HL-60 (cell line): ENCODE results near the gene BTBD2.

Experiments
- DNase-seq, 2 experiments: peaks; one replicate each; pipeline ENCODE4 v3.0.0-alpha.2; 2010 to 2020; ENCODE audit warnings: low read depth in 1 of 2, low spot score in 1 of 2
- H3K27ac ChIP-seq: fragments of 250-450 bp; sonication (Bioruptor Pico); replicated peaks from 2 replicates; pipeline ENCODE4 v1.5.1; 2020; ENCODE audit warnings: mild to moderate bottlenecking, moderate library complexity
- H3K27me3 ChIP-seq: fragments of 250-450 bp; sonication (Bioruptor Pico); 2 replicates; pipeline ENCODE4 v1.5.1; 2021; ENCODE audit warnings: mild to moderate bottlenecking, moderate library complexity; ENCODE audit not compliant: insufficient read depth, poor library complexity, severe bottlenecking
- H3K4me3 ChIP-seq: replicated peaks from 2 replicates; pipeline ENCODE4 v1.5.1; 2011; ENCODE audit warnings: mild to moderate bottlenecking, control low read depth, low read length; ENCODE audit not compliant: insufficient read depth
- CTCF ChIP-seq: IDR thresholded peaks from one replicate; pipeline ENCODE4 v1.5.1; 2011; ENCODE audit warnings: low read length, control low read depth, inconsistent platforms; ENCODE audit not compliant: insufficient read depth
- GABPA ChIP-seq: IDR thresholded peaks from 2 replicates; pipeline ENCODE4 v1.6.1; 2012; ENCODE audit warnings: low read depth
- POLR2AphosphoS5 ChIP-seq: IDR thresholded peaks from 2 replicates; pipeline ENCODE4 v1.6.1; 2012; ENCODE audit warnings: low read depth
- REST ChIP-seq: IDR thresholded peaks from 2 replicates; pipeline ENCODE4 v1.6.1; 2012; ENCODE audit warnings: low read depth; ENCODE audit not compliant: insufficient replicate concordance
- SPI1 ChIP-seq: IDR thresholded peaks from 2 replicates; pipeline ENCODE4 v1.6.1; 2012; ENCODE audit warnings: low read depth, mild to moderate bottlenecking, borderline replicate concordance

BTBD2 gene

GRCh38 chr19:1968279-1969175 is 47.0 kb downstream of the BTBD2 start:
- DNase-seq, result no peak
- no peak overlapping the region for H3K4me3 ChIP-seq
- no peak overlapping the region for H3K27ac ChIP-seq
- H3K27me3 ChIP-seq, result no peaks in the 10 kb centered on the region
- no peak for TF ChIP-seq POLR2AphosphoS5
- no peak for TF ChIP-seq SPI1
- no peak for TF ChIP-seq REST
- TF ChIP-seq GABPA, result no peak
- no peak for TF ChIP-seq CTCF

- DNase-seq, result no peak
- Histone ChIP-seq H3K4me3 (no peak overlapping the region), H3K27ac (no peak overlapping the region), H3K27me3 (no peaks in the 10 kb centered on the region)
- TF ChIP-seq GABPA (no peak), POLR2AphosphoS5 (no peak), CTCF (no peak)
Measured at GRCh38 chr19:1967087-1967608, 48.4 kb downstream of the BTBD2 start.

GRCh38 chr19:1962674-1963073 is 52.8 kb downstream of the BTBD2 start:
- Histone ChIP-seq H3K4me3 (no peak overlapping the region), H3K27me3 (no peaks in the 10 kb centered on the region), H3K27ac (no peak overlapping the region)
- TF ChIP-seq REST, result no peak
- TF ChIP-seq CTCF, result no peak
- TF ChIP-seq GABPA, result no peak
- TF ChIP-seq SPI1, result no peak
- no peak for TF ChIP-seq POLR2AphosphoS5
- no peak for DNase-seq
